GM21390 (cell line): Measurements from ENCODE around the gene NT5C3B.
"Not testable (repeated sequence)": the region's sequence is repeated elsewhere in the genome, so short reads cannot be mapped to it uniquely, and the experiment has no call there.

ENCODE experiments used
- ATAC-seq: cut with Tn5 transposase; IDR thresholded peaks from one replicate; pipeline ENCODE4 v1.9.1; 2021; ENCODE audit not compliant: unreplicated experiment

The NT5C3B gene

GRCh38 chr17:41835800-41836549 is at the start of gene NT5C3B:
Gene NT5C3B, minus strand, starts transcription at chr17:41836232. Its CDS starts 39 bp downstream, at chr17:41836193.
- ATAC-seq: no peak

GRCh38 chr17:41885733-41886132 is 49.7 kb upstream of the NT5C3B start:
- ATAC-seq: no peak

GRCh38 chr17:41882756-41883155 is 46.7 kb upstream of the NT5C3B start:
- ATAC-seq: no peak

GRCh38 chr17:41880130-41880529 is 44.1 kb upstream of the NT5C3B start:
- ATAC-seq: no peak

- ATAC-seq: not testable (repeated sequence)
Measured at GRCh38 chr17:41874293-41874670, 38.2 kb upstream of the NT5C3B start.

- no peak for ATAC-seq
Measured at GRCh38 chr17:41873559-41874292, 37.7 kb upstream of the NT5C3B start.

GRCh38 chr17:41871789-41872188 is 35.8 kb upstream of the NT5C3B start:
- ATAC-seq: no peak

GRCh38 chr17:41870627-41871026 is 34.6 kb upstream of the NT5C3B start:
- no peak for ATAC-seq

GRCh38 chr17:41870097-41870496 is 34.1 kb upstream of the NT5C3B start:
- no peak for ATAC-seq

GRCh38 chr17:41869426-41869825 is 33.4 kb upstream of the NT5C3B start:
- no peak for ATAC-seq

- ATAC-seq: no peak
Measured at GRCh38 chr17:41868568-41868967, 32.5 kb upstream of the NT5C3B start.

- no peak for ATAC-seq
Measured at GRCh38 chr17:41865596-41865893, 29.5 kb upstream of the NT5C3B start.

GRCh38 chr17:41864836-41865595 is 29.0 kb upstream of the NT5C3B start, which contains the start of gene KLHL11:
Gene KLHL11, minus strand, starts transcription at chr17:41865423. Its CDS starts 53 bp downstream, at chr17:41865370.
- ATAC-seq: peak; percentile 76

GRCh38 chr17:41864498-41864835 is 28.4 kb upstream of the NT5C3B start:
- peak; percentile 33 for ATAC-seq

- no peak for ATAC-seq
Measured at GRCh38 chr17:41863074-41863848, 27.2 kb upstream of the NT5C3B start.

GRCh38 chr17:41860254-41860931 is 24.4 kb upstream of the NT5C3B start:
- no peak for ATAC-seq

- not testable (repeated sequence) for ATAC-seq
Measured at GRCh38 chr17:41851382-41851781, 15.3 kb upstream of the NT5C3B start.

GRCh38 chr17:41849251-41849990 is 13.4 kb upstream of the NT5C3B start:
- no peak for ATAC-seq

GRCh38 chr17:41848788-41849187 is 12.8 kb upstream of the NT5C3B start:
- no peak for ATAC-seq

- no peak for ATAC-seq
Measured at GRCh38 chr17:41844971-41845370, 8.9 kb upstream of the NT5C3B start.
